GM18499 (cell line): ENCODE results near the gene PGR.

Source experiments
- ATAC-seq: cut with Tn5 transposase; IDR thresholded peaks from one replicate; pipeline ENCODE4 v1.9.1; 2021; ENCODE audit warnings: moderate number of reproducible peaks; ENCODE audit not compliant: insufficient read depth, unreplicated experiment

The PGR gene

GRCh38 chr11:101129203-101129943 lies at the start of gene PGR:
Gene PGR, minus strand, starts transcription at chr11:101129813. Its CDS starts 743 bp downstream, at chr11:101129070.
- no peak for ATAC-seq

DNA sequence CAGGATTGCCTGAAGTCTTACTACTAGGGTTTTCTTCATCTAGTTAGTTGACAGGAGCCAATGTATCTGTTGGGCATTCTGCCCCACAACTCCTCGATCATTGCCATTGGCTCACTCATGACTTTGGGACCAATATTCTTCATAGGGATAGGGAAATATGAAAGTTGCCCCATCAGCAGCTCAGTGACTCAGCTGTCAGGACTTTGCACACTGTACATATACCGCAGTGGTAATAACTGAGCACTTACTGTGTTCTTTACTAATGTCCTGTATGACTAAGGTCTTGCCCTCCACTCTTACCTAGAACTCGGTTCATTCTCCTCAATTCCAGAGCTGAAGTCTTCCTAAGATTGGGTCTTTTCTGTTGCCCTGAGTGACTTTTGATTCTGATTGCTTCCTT lies 46.8 kb upstream of the PGR start:
- no peak for ATAC-seq

DNA sequence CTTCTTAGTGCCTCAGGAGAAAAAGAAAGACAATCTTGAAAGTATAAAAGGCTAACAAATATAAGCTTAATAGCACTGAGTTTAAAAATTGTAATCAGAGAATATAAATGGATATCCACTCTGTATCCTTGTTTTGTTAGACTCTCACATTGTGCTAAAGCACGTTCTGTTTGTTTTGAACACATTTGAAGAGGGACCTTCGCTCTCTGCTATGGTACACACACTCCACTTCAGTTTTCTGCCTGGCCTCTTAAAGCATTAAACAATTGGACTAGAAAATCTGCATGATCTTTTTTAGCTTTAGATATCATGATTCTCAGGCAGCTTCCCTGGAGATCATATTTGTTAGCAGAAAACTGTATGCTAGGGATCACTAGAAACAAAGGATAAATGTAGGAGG lies 40.3 kb upstream of the PGR start:
- ATAC-seq = no peak

- no peak for ATAC-seq
Measured at GRCh38 chr11:101166038-101166437, 36.4 kb upstream of the PGR start.

DNA sequence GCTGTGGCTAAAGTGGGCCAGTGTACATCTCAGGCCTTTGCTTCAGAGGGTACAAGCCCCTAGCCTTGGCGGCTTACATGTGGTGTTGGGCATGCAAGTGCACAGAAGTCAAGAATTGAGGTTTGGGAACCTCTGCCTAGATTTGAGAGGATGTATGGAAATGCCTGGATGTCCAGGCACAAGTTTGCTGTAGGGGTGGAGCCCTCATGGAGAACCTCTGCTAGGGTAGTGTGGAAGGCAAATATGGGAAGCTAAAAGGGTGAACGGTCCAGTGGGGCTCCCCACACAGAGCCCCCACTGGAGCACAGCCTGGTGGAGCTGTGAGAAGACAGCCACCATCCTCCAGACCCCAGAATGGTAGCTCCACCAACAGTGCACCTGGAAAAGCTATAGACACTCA lies 28.5 kb upstream of the PGR start:
- ATAC-seq = no peak

DNA sequence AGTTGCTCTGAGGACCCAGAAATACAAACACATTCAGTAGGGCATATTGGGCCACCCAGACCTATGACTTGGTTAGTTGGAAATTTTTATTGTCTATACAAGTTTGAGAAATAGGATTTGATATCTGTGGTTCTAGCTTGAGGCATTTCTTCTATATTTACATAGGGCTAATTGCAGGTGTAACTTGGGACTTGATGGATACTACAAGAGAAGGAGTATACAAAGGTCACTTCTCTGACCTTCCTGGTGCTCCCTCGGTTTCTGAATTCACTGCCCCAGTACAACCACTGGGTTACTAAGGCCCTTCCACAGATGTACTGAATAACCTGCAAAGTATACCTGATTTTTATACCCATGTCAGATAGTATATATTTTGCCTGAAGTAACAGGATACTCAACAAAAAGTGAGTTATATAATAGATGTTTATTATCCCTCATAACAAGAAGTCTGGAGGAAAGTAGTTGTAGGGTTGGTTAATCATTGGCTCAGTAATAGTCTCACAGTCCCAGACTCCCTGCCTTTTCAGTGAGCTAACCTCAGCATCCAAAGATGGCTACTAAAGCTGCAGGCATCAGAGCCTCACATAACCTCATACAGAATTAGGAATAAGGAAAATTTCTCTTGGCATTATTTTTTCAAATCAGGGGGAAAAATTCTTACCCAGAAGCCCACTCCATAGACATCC lies 8.8 kb upstream of the PGR start:
- no peak for ATAC-seq

GRCh38 chr11:101133190-101133589 lies 3.6 kb upstream of the PGR start:
- no peak for ATAC-seq

GRCh38 chr11:101128571-101129202 lies 926 bp downstream of the PGR start:
- no peak for ATAC-seq

DNA sequence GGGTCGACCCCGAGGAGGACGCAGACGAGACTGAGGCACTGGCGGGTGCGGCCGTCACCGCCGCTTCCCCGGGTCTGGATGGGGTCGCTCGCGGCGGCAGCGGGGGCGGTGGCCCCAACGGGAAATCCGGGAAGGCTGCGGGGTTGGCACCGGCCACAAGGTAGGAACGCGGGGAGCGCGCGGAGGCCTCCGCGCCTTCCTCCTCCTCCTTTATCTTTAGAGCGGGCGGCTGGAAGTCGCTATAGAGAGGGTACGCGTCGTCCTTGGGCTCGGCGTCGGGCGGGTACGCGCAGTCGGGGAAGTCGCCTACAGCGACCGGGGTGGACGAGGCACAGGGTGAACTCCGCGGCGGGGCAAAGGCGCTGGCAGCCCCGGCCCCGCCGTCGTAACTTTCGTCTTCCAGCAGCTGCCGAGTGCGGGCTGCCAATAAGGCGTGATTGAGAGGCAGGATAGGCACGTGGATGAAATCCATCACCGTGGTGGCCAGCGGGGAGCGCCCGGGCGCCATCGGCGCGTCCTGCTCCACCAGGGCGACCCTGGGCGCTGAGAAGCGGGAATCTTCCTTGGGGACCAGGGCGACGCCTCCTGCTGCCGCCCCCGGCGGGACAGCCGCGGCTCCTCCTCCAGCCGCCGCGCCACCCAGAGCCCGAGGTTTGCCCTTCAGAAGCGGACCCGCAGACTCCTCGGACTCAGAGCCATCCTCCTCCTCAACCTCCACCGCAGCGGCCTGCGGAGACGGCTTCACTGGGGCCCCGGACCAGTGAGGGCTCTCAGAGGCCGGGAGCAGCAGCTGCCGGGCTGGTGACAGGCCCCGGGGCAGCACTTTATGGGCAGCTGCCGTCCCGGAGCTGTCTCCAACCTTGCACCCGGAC lies 1.7 kb downstream of the PGR start:
- no peak for ATAC-seq

GRCh38 chr11:101127197-101127698 lies 2.4 kb downstream of the PGR start:
- no peak for ATAC-seq

DNA sequence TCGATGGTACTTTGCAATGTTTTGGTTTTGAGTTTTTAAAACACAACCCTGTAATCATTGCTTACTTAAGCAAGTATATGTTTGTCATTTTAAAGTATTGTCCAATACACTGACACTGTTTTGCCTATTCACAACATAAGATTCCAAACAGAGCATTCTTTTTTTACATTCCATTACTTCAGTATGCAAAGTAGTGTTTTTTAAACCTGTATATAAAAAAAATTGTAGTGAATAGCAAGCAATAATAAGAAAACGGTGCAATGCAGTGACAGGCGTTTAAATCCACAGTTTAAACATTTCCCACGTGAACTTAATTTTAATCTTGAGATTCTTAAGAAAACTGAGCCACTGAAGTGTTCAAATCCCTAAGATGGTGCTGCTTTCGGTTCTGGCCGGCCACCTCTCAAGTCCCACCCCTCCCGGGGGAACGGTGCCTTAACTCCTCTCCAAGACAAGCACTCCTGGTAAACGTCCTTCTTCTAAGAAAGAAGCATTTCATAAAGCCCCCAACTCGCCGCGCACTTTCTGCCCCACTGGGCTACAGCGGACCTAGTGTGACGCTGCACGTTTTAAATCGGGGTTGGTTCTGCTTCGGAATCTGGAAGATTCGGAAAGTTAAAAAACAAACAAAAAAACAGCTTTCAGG lies 2.9 kb downstream of the PGR start:
- no peak for ATAC-seq

DNA sequence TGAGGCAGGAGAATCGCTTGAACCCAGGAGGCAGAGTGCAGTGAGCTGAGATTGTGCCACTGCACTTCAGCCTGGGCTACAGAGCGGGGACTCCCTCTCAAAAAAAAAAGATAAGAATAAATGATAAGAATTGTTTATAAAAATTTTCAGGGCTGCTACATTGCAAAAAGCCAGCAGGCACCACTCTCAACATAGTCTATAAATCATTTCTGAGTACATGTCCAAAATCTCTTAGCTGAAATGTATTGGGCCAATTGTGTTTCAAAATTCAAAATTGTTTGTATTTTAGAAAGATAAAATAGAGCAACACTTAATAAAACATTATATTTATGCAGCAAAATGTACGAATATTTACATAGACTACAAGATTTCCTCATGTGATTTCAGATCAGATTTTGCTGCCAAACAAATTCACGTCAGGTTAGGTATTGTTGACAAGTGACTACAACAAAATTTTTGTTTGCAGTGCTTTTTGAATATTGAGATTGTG lies 13.9 kb downstream of the PGR start:
- no peak for ATAC-seq

GRCh38 chr11:101113540-101113939 lies 16.1 kb downstream of the PGR start:
- no peak for ATAC-seq

- ATAC-seq = no peak
Measured at GRCh38 chr11:101104716-101105115, 24.9 kb downstream of the PGR start.

DNA sequence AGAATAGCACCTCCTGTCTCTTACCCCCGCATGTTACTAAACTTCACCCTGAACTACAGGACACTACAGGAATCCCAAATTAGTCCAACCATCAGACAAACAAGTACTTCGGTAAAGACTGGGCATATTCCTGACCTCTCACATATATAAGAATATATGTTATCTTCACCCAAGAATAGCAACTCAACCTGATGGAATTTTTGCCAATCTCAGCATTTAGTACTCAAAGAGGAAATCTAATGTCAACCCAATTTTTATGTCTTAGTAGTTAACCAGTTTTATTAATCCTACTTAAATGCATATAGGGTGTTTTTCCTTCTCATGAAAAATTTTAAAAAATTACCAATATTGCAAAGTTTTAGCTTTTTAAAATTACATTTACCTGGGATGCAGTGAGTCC lies 26.2 kb downstream of the PGR start:
- no peak for ATAC-seq

DNA sequence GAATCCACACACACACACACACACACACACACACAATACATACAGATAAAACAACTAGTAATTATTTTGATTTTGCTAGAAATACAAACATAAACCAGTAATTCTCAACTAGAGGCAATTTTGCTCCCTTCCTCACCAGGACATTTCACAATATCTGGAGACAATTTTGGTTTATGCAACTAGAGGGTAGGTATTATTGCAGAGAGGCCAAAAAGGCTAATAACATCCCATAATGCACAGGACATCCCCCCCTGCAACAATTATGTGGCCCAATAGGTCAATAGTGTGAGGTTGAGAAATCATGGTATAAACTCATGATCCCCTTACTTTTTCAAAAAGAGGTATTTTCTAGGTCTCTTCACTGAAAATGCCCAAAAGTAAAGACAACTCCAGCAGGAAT lies 29.0 kb downstream of the PGR start:
- no peak for ATAC-seq

GRCh38 chr11:101096036-101096704 lies 33.4 kb downstream of the PGR start:
- ATAC-seq = no peak

- no peak for ATAC-seq
Measured at GRCh38 chr11:101091781-101092180, 37.8 kb downstream of the PGR start.

GRCh38 chr11:101090679-101091270 lies 38.8 kb downstream of the PGR start:
- no peak for ATAC-seq
